Neuronal stem cell (in vitro differentiated cells): ENCODE results near the gene SYCE3.

ENCODE experiments used
- DNase-seq: peaks from one replicate; pipeline ENCODE4 v3.0.0-alpha.2; 2013; ENCODE audit warnings: low spot score
- H2AFZ ChIP-seq: one replicate; pipeline ENCODE4 v1.6.1; 2013; ENCODE audit warnings: mild to moderate bottlenecking, low read length, inconsistent platforms
- H2AK5ac ChIP-seq: 2 replicates; pipeline ENCODE4 v1.6.1; 2013; ENCODE audit warnings: low read depth, mild to moderate bottlenecking, inconsistent platforms, low read length, moderate library complexity, mixed read lengths
- H2BK120ac ChIP-seq: 2 replicates; pipeline ENCODE4 v1.6.1; 2013; ENCODE audit warnings: low read depth, mild to moderate bottlenecking, inconsistent platforms, low read length, moderate library complexity, mixed read lengths
- H2BK12ac ChIP-seq: one replicate; pipeline ENCODE4 v1.6.1; 2013; ENCODE audit warnings: low read length, inconsistent platforms
- H2BK15ac ChIP-seq: 2 replicates; pipeline ENCODE4 v1.6.1; 2013; ENCODE audit warnings: mild to moderate bottlenecking, low read length, inconsistent platforms, mixed read lengths
- H2BK5ac ChIP-seq: one replicate; pipeline ENCODE4 v1.6.1; 2013; ENCODE audit warnings: inconsistent platforms, mild to moderate bottlenecking, low read length, moderate library complexity
- H3K14ac ChIP-seq: one replicate; pipeline ENCODE4 v1.6.1; 2013; ENCODE audit warnings: low read length, inconsistent platforms
- H3K18ac ChIP-seq: 2 replicates; pipeline ENCODE4 v1.6.1; 2013; ENCODE audit warnings: low read length, inconsistent platforms
- H3K23ac ChIP-seq: 2 replicates; pipeline ENCODE4 v1.6.1; 2013; ENCODE audit warnings: low read depth, mild to moderate bottlenecking, mixed read lengths, low read length, inconsistent platforms; ENCODE audit not compliant: poor library complexity
- H3K27ac ChIP-seq: replicated peaks from 3 replicates; pipeline ENCODE4 v1.5.1; 2013; ENCODE audit warnings: low read length, inconsistent platforms
- H3K27me3 ChIP-seq, 3 experiments: 2 replicates each; pipeline ENCODE4 v1.6.1; 2013; ENCODE audit warnings: low read length in 3 of 3, mild to moderate bottlenecking in 2 of 3, inconsistent platforms in 1 of 3, low read depth in 1 of 3, mixed read lengths in 1 of 3, moderate library complexity in 1 of 3; ENCODE audit not compliant: control insufficient read depth in 3 of 3, insufficient read depth in 3 of 3
- H3K36me3 ChIP-seq, 2 donors: replicated peaks in 1 of 2; 2 replicates each; pipeline ENCODE4 v1.6.1; 2013; ENCODE audit warnings: low read length in 2 of 2; ENCODE audit not compliant: control insufficient read depth in 2 of 2, insufficient read depth in 2 of 2
- H3K4ac ChIP-seq: 2 replicates; pipeline ENCODE4 v1.6.1; 2013; ENCODE audit warnings: inconsistent platforms, mild to moderate bottlenecking, low read length, moderate library complexity
- H3K4me1 ChIP-seq, 2 donors: 1 replicate in 1 of 2; 2 replicates in 1 of 2; pipeline ENCODE4 v1.6.1; 2013; ENCODE audit warnings: low read length in 2 of 2, low read depth in 1 of 2; ENCODE audit not compliant: control insufficient read depth in 2 of 2, insufficient read depth in 1 of 2
- H3K4me2 ChIP-seq: one replicate; pipeline ENCODE4 v1.6.1; 2013; ENCODE audit warnings: mild to moderate bottlenecking, low read length, inconsistent platforms; ENCODE audit not compliant: insufficient read depth, poor library complexity, severe bottlenecking
- H3K4me3 ChIP-seq, 2 donors: 2 replicates each; pipeline ENCODE4 v1.5.1; 2013; ENCODE audit warnings: low read length in 2 of 2, mild to moderate bottlenecking in 2 of 2, inconsistent platforms in 1 of 2, moderate library complexity in 1 of 2
- H3K79me1 ChIP-seq: one replicate; pipeline ENCODE4 v1.6.1; 2013; ENCODE audit warnings: low read depth, mild to moderate bottlenecking, inconsistent platforms, low read length, moderate library complexity
- H3K9ac ChIP-seq: one replicate; pipeline ENCODE4 v1.6.1; 2013; ENCODE audit warnings: mild to moderate bottlenecking, low read depth, low read length, inconsistent platforms; ENCODE audit not compliant: poor library complexity
- H3K9me3 ChIP-seq, 2 donors: replicated peaks in 1 of 2; 2 replicates each; pipeline versions ENCODE3 to v1.6.1; 2013; ENCODE audit warnings: low read length in 2 of 2, mild to moderate bottlenecking in 2 of 2, inconsistent platforms in 1 of 2, low read depth in 1 of 2, mixed read lengths in 1 of 2, moderate library complexity in 1 of 2; ENCODE audit not compliant: control insufficient read depth in 2 of 2, insufficient read depth in 1 of 2
- H4K8ac ChIP-seq: one replicate; pipeline ENCODE4 v1.6.1; 2013; ENCODE audit warnings: low read depth, mild to moderate bottlenecking, inconsistent platforms, low read length, moderate library complexity
- H4K91ac ChIP-seq: one replicate; pipeline ENCODE4 v1.6.1; 2013; ENCODE audit warnings: low read length, low read depth, mild to moderate bottlenecking, inconsistent platforms; ENCODE audit not compliant: poor library complexity
- WGBS, 2 donors: extraction: QIAGEN DNeasy Blood & Tissue Kit; methylation state at CpG; one replicate each; pipeline ENCODE4 v1.1.7; 2013; ENCODE audit warnings: missing lambda C conversion rate in 2 of 2, mixed read lengths in 1 of 2; ENCODE audit not compliant: insufficient read length in 2 of 2, insufficient replicate concordance in 1 of 2; ENCODE audit errors: extremely low coverage in 2 of 2; 5-methylcytosine and 5-hydroxymethylcytosine counted together

Gene SYCE3

GRCh38 chr22:50601669-50602337 lies 39.1 kb upstream of the SYCE3 start:
- no peak overlapping the region for H2AFZ ChIP-seq
- H3K79me1 ChIP-seq: peaks cover 2% of the 10 kb centered on the region
- no peak overlapping the region for H2BK12ac ChIP-seq
- peaks cover 0 to 17% (median 0%) of the 10 kb centered on the region in 3 experiments for H3K27me3 ChIP-seq
- H2BK120ac ChIP-seq: no peak overlapping the region
- H3K27ac ChIP-seq: no peak overlapping the region
- no peak overlapping the region for H3K9ac ChIP-seq
- H2AK5ac ChIP-seq: no peak overlapping the region
- no peak overlapping the region for H3K14ac ChIP-seq
- no peaks in the 10 kb centered on the region for H3K9me3 ChIP-seq
- DNase-seq: no peak
- H3K4me3 ChIP-seq: peak overlapping the region in 1 of 2 donors; percentile 46
- peaks cover 8 to 12% of the 10 kb centered on the region in 2 donors for H3K4me1 ChIP-seq
- peaks cover 0 to 24% of the 10 kb centered on the region in 2 donors for H3K36me3 ChIP-seq
- no peak overlapping the region for H4K8ac ChIP-seq
- H3K4ac ChIP-seq: no peak overlapping the region
- WGBS, 2 donors: no CpG with 5 or more reads among the region's 12 CpGs
- peak overlapping the region; percentile 52 for H3K23ac ChIP-seq
- no peak overlapping the region for H2BK15ac ChIP-seq
- H3K18ac ChIP-seq: no peak overlapping the region
- no peak overlapping the region for H2BK5ac ChIP-seq
- H3K4me2 ChIP-seq: no peak overlapping the region
- H4K91ac ChIP-seq: no peak overlapping the region

GRCh38 chr22:50600967-50601668 lies 38.4 kb upstream of the SYCE3 start:
- no peak for DNase-seq
- H3K27me3 ChIP-seq: peaks cover 0 to 17% (median 0%) of the 10 kb centered on the region in 3 experiments
- no CpG with 5 or more reads among the region's 52 CpGs for WGBS, 2 donors

GRCh38 chr22:50600538-50600937 lies 37.8 kb upstream of the SYCE3 start, which contains the start of gene MAPK8IP2:
Gene MAPK8IP2, plus strand, starts transcription at chr22:50600793. Its CDS starts 26 bp downstream, at chr22:50600819.
- peaks cover 8 to 12% of the 10 kb centered on the region in 2 donors for H3K4me1 ChIP-seq
- WGBS, 2 donors: no CpG with 5 or more reads among the region's 61 CpGs
- no peak within 1 kb of the TSS for H4K8ac ChIP-seq
- no peak within 1 kb of the TSS for H3K27ac ChIP-seq
- no peak for DNase-seq
- peak within 1 kb of the TSS; percentile 93 for H2AFZ ChIP-seq
- no peaks in the 10 kb centered on the region for H3K9me3 ChIP-seq
- H3K4ac ChIP-seq: no peak within 1 kb of the TSS
- H2BK12ac ChIP-seq: no peak within 1 kb of the TSS
- H3K18ac ChIP-seq: peak within 1 kb of the TSS; percentile 57
- peak within 1 kb of the TSS; percentile 66 for H3K4me2 ChIP-seq
- peak within 1 kb of the TSS; percentile 55 for H3K23ac ChIP-seq
- H3K36me3 ChIP-seq: peaks cover 0 to 15% of the 10 kb centered on the region in 2 donors
- peak within 1 kb of the TSS; percentile 50 for H3K9ac ChIP-seq
- H2BK120ac ChIP-seq: no peak within 1 kb of the TSS
- H3K14ac ChIP-seq: no peak within 1 kb of the TSS
- H3K27me3 ChIP-seq: peaks cover 0 to 17% (median 0%) of the 10 kb centered on the region in 3 experiments
- H4K91ac ChIP-seq: no peak within 1 kb of the TSS
- no peak within 1 kb of the TSS for H2BK5ac ChIP-seq
- no peak within 1 kb of the TSS for H2BK15ac ChIP-seq
- peak within 1 kb of the TSS; percentile 46 to 77 for H3K4me3 ChIP-seq
- H2AK5ac ChIP-seq: no peak within 1 kb of the TSS
- H3K79me1 ChIP-seq: peaks cover 2% of the 10 kb centered on the region

More at GRCh38 chr22:50600967-50601668, 38.4 kb upstream of the SYCE3 start:
- Histone ChIP-seq H3K4ac (no peak overlapping the region), H3K9me3 (no peaks in the 10 kb centered on the region), H2AK5ac (no peak overlapping the region), H3K36me3 (peaks cover 0 to 20% of the 10 kb centered on the region in 2 donors), H3K18ac (peak overlapping the region; percentile 57), H2BK120ac (no peak overlapping the region), H2BK15ac (no peak overlapping the region), H3K79me1 (peaks cover 2% of the 10 kb centered on the region), H3K4me3 (peak overlapping the region; percentile 46 to 77), H3K27ac (no peak overlapping the region), H4K91ac (no peak overlapping the region), H3K9ac (peak overlapping the region; percentile 50), H2AFZ (peak overlapping the region; percentile 93), H3K4me1 (peaks cover 8 to 12% of the 10 kb centered on the region in 2 donors), H2BK5ac (no peak overlapping the region), H3K23ac (peak overlapping the region; percentile 55), H3K14ac (no peak overlapping the region), H4K8ac (no peak overlapping the region), H3K4me2 (peak overlapping the region; percentile 57), H2BK12ac (no peak overlapping the region)
